ENCODE results near the gene ECSIT. TPM values are rescaled to one million over a fixed set of nuclear protein-coding genes. Genes with fewer than 3 reads are reported as not detected.
"Not testable (repeated sequence)": the region's sequence is repeated elsewhere in the genome, so short reads cannot be mapped to it uniquely, and the experiment has no call there.

Gene ECSIT
- 10 to 100 TPM; 33.6 to 42.2 (median 37.8) TPM for polyA plus RNA-seq (ENCODE audit: insufficient read length in 4 of 4)

DNA sequence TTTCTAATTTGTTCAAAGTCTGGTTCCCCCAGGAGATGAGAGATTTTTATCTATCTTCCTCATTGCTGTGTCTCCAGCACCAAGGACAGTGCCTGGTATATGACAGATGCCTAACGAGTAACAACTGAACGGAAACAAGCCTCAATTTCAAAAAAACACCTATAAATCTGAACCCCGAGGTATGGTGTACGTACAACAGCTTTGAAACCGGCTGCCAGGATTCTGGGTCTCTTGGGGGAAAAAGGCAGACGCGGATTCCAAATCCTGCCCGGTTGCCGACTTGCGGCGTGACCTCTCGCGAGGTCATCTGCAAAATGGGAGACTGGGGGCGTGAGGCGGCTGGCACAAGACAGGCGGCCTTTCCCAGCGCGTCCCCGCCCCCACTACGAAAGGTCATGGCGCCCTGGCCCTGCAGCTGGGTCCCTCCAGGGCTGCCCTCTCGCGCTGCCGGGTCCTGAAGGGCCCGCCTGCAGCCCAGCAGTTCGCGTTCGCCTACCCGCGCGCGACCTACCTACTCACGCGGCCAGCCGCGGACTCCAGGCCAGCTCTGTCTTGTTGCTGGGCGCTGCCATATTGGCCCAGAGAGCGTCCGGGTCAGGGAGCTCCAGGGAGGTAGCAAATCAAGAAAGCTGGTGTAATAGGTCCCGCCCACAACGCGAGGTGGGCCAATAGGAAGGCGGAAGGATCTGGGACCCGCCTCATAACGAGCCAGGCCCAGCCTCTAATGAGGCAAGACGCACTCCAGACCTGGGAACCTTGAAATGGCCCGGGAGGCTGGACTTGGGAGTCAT, at the start of gene ECSIT:
TSS of gene ECSIT (minus strand) at position 584 of the 791 bp plus-strand sequence. CDS start 9,964 bp downstream, outside the sequence.
- DNase-seq (ENCODE audit: low read depth in 4 of 4, low spot score in 3 of 4), result peak in 3 of 4 donors; percentile 90 to 97 (median 96)

DNA sequence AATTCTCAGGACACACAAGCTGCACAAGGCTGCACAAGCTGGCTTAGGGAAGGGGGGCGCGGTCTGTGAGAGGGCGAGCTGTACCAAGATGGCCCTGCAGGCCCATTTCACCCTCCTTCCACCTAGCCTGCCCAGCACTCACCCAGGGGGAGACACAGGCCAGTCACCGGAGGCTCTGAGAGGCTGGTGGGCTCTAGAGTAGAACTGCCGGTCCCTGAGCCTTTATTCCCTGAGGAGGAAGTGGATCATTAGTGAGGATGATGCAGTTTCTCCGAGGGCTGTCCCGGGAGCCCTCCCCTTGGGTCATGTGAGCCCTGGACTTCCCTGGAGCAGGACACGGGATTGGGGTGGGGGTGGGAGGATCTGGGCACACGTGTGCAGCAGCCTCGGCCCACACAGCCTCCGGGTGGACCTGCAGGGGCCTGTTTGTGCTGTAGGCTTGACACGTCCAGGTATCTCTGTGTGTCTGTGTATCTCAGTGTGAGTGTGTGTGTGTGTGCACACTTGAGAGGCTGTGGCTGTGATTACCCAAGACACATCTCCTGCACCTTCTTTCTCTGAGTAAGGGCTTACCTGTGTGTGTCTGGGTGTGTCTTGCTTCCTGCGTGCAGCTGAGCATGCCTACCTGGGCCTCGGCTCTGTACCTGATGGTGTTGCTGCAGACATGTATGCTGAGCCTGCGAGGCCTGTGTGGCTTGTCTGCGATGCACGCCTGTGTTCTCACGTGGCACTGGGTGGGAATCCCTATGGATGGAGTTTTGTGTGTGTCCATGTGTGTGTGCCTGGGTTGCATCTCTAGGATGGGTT, 48.7 kb upstream of the ECSIT start, which contains the start of gene ACP5:
TSS of gene ACP5 (minus strand) at position 195 of the 807 bp plus-strand sequence. CDS start 328 bp downstream, outside the sequence.
- no peak for DNase-seq (ENCODE audit: low read depth in 4 of 4, low spot score in 3 of 4)

DNA sequence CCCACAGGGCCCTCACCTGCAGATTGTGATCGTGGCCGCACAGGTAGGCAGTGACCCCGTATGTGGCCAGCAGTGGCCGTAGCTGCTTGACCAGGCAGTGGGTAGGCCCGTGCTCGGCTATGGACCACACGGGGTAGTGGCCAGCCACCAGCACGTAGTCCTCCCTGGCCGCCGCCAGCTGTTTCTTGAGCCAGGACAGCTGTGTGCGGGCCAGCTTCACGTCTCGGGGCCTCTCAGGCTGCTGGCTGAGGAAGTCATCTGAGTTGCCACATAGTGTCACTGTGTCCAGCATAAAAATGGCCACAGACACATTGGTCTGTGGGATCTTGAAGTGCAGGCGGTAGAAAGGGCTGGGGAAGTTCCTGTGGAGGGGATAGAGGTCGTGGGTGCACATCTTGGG, 47.3 kb upstream of the ECSIT start:
- no peak for DNase-seq (ENCODE audit: low read depth in 4 of 4, low spot score in 3 of 4)

GRCh38 chr19:11574689-11575088, 45.8 kb upstream of the ECSIT start:
- no peak for DNase-seq (ENCODE audit: low read depth in 4 of 4, low spot score in 3 of 4)

GRCh38 chr19:11573763-11574162, 44.8 kb upstream of the ECSIT start:
- not testable (repeated sequence) for DNase-seq (ENCODE audit: low read depth in 4 of 4, low spot score in 3 of 4)

GRCh38 chr19:11573354-11573753, 44.4 kb upstream of the ECSIT start:
- DNase-seq (ENCODE audit: low read depth in 4 of 4, low spot score in 3 of 4), result not testable (repeated sequence)

DNA sequence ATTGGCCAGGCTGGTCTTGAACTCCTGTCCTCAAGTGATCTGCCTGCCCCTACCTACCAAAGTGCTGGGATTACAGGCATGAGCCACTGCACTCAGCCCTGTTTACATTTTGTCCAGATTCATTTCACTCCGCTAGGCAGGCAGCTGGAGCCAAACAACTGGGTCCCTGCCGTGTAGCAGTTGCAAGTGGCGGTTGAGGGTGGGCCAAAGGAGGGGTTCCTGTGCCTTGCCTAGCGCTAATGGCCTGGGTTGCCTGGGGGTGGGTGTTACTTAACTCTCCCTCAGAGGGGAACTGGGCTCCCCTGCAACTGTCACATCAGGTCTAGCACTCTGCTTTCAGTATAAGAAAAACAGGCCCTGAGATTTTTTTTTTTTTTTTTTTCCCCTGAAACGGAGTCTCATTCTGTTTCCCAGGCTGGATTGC, 41.1 kb upstream of the ECSIT start:
- no peak for DNase-seq (ENCODE audit: low read depth in 4 of 4, low spot score in 3 of 4)

DNA sequence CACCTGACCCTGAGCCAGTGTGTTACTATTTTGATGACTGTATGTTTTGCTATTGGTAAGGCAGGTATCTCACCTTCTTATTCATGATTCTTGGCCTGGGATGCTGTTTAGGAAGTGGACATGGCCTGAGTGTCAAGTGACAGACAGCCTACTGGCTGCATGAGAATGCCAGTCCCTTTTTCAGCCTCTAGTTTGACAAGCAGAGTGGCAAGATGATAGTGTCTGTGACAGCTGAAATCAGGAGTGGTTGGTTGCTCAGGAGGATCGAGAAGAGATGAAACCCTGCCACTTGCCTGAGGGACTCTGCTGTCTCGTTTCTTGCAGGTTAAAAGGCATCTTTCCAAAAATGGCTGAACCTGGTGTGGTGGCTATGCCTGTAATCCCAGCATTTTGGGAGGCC, 37.2 kb upstream of the ECSIT start:
- DNase-seq (ENCODE audit: low read depth in 4 of 4, low spot score in 3 of 4), result no peak

DNA sequence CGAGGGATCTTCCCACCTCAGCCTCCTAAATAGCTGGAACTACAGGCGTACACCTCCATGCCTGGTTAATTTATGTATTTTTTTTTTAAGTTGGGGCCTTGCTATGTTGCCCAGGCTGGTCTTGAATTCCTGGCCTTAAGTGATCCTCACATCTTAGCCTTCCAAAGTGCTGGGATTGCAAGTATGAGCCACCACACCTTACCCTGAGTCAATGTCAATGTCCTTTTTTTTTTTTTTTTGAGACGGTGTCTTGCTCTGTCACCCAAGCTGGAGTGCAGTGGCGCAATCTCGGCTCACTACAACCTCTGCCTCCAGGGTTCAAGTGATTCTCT, 36.7 kb upstream of the ECSIT start:
- not testable (repeated sequence) for DNase-seq (ENCODE audit: low read depth in 4 of 4, low spot score in 3 of 4)

- not testable (repeated sequence) for DNase-seq (ENCODE audit: low read depth in 4 of 4, low spot score in 3 of 4)
Observed at GRCh38 chr19:11564082-11564807, 35.3 kb upstream of the ECSIT start.

GRCh38 chr19:11563532-11563931, 34.6 kb upstream of the ECSIT start:
- DNase-seq (ENCODE audit: low read depth in 4 of 4, low spot score in 3 of 4), result no peak

GRCh38 chr19:11560404-11561051, 31.6 kb upstream of the ECSIT start:
- DNase-seq (ENCODE audit: low read depth in 4 of 4, low spot score in 3 of 4), result peak in 3 of 4 donors; percentile 48 to 69 (median 68)

GRCh38 chr19:11558881-11559828, 30.2 kb upstream of the ECSIT start, which contains the start of gene ELOF1:
ELOF1 (minus strand) TSS chr19:11559230; CDS start chr19:11554347, 4,883 bp downstream.
- DNase-seq (ENCODE audit: low read depth in 4 of 4, low spot score in 3 of 4), result peak; percentile 94 to 96 (median 96)

GRCh38 chr19:11556634-11557420, 27.9 kb upstream of the ECSIT start:
- DNase-seq (ENCODE audit: low read depth in 4 of 4, low spot score in 3 of 4), result no peak

DNA sequence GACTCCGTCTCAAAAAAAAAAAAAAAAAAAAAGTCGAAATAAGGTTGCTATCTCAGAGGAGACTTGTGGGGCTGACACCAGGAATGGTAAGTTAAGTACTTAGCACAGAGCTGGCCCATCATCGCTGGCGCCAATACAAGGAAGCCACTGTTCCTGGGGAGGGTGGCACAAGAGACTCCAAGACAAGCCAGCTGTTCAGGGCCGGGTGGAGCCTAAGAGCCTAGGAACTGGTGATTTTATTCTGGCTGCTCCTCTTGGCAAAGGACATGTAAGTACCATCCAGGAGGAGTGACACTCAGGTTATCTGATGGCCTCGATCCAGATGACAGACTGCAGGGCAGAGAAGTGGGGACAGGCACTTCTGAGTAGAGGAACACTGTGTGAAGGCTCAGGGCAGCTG, 26.3 kb upstream of the ECSIT start:
- no peak for DNase-seq (ENCODE audit: low read depth in 4 of 4, low spot score in 3 of 4)

GRCh38 chr19:11554160-11554559, 25.2 kb upstream of the ECSIT start:
- DNase-seq (ENCODE audit: low read depth in 4 of 4, low spot score in 3 of 4), result no peak

DNA sequence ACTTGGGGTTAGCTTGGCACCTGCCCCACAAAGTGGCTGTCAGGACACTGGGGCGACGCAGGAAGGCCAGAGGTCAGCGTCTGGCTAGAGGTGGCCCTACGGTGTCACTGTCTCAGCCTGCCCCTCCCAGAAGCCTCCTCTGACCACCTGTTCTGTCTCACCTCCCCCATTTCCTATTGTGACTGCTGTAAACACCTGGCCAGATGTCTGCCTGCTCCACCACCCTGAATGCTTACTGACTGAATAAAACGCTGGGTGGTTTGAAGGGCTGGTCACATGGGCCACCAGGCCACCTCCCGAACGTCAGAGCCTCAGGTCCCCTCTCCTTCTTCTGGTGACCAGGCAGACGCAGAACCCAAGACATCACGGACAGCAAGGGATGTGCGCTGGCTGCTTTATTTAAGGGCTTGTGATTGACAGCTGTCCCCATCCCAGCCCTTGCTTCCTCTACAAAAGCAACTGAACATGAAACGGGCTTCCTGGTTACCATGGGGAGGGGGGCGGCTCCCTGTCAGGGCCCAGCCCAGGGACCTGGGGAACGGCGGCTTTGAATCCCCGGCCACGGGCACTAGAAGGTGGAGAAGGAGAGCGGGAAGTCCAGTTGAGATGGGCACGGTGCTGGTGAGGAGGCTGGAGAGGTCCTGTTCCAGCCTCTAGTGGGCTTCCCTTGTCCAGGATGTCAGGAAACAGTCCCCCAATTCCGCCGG, 23.9 kb upstream of the ECSIT start:
- DNase-seq (ENCODE audit: low read depth in 4 of 4, low spot score in 3 of 4), result no peak

All from left renal pelvis (tissue), 4 donors.